Measurements from ENCODE around the gene LCN9.

Gene LCN9

DNA sequence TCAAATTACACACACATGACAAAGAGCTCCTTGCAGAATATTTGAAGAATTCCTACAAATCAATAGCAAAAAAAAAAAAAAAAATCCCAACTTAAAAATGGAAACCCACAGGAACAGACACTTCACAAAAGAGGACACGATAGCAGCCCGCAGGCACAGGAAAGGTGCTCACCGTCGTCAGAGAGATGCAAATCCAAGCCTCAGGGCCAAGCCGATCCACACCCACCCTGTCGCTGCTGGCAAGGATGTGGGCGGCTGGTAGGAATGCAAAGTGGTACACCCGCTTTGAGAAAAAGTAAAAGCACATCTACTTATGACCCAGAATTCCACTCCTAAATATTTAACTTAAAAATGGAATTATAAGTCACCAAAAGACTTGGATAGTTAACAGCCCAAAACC lies 10.8 kb downstream of the LCN9 start:
- no peak for DNase-seq

DNA sequence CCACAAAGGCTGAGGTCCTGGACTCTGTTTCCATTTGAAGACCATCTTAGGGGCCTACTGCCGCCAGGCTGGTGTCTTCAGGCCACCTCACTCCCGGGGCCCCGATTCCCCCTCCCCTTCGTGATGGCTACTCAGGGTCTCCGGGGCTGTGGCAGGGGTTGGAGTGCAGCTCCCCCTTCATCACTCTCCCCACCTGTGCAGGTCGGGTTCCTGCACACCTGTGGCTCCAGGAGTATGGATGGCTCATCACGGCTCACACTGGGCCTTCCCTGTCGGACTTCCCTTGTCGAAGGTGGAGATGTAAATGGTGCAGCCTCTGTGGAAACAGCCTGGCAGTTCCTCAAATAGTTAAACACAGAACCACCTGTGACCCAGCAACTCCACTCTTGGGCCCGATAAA lies 11.9 kb downstream of the LCN9 start:
- DNase-seq: no peak

DNA sequence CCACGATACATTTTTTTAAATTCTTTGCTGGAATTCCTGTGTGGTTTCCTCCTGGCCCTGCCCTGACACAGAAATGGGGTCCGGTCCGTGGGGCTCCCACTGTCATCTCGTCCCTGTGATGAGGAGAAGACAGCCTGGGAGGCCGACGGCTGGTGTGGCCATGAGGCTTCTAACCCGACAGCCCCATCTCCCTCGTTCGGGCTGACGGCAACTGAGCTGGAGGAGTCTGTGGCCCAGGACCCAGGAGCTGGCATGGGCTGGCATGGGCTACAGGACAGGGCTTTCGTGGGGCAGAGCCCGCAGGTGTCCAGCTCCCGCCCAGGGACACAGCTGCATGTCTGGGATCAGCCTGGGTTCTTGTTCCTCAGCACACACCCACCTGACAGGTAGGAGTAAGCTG lies 13.8 kb downstream of the LCN9 start:
- DNase-seq: no peak

DNA sequence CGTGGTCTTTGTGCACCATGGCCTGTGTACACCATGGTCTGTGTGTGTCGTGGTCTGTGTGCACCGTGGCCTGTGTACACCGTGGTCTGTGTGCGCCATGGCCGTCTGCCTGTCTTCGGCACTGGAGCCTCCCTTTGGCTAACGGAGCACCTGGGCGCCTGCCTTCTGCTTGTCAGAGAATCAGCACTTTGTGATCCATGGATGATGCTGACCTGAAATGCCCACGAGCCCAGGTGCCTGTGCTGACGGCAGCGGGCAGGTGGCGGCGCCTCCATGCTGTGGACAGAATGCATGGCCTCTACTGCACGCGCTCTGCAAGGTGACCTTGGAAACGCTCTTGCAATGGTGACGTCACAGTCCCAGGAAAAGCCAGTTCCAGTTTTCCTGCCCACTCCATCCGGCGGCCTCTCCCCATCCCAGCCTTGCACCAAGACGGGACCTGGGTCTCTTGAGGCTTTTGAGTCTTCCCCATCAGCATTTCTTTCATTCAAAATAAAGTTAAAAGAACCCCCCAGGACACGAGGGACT lies 14.6 kb downstream of the LCN9 start:
- no peak for DNase-seq

DNA sequence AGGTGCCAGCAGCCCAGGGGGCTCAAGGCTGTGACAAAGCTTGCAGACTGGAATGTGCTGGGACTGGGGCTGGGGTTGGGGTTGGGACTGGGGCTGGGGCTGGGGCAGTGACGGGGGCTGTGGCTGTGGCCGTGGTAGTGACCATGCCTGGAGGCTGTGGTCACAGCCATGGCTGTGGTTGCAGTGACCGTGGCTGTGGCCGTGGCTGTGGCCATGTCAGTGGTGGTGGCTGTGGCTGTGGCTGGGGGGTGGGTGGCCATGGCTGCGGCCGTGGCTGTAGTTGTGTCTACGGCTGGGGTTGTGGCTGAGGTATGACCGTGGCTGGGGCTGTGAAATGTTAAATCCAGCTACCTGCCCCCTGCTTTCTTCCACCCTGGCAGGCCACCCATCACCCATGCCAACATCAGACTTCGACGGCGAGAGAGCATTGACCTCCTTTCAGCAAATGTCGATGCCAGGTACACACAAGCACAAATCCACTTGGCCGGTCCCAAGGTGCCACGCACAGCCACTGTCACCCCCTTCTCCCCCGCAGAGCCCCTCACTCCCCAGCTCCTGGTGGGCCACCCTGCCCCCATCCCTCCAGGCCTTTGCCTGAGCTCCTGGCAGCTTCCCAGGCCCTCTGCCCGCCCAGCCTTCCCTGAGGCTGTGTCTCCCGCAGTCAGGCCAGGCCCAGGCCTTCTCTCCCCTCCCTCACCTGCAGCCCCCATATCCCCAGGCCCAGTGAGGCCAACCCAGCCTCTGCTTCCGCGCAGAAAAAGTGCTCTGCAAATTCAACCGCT lies 15.3 kb downstream of the LCN9 start:
- no peak for DNase-seq

DNA sequence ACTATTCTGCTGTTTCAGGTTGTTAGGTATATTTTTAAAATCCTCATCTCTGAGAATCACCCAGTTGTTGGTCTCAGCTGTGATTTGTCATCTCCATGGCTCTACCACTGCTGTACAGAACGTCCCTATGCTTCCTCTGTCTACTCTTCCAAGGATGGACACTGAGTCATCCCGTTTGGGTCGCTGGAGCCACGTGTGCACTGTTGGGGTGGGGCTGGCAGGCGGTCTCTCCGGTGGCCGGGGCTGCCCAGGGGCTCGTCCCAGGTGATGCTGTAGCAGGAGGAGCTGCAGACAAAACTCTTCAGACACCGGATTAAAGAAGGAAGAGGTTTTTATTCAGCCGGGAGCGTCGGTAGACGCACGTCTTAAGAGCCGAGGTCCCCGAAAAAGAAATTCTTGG lies 16.9 kb downstream of the LCN9 start:
- no peak for DNase-seq

DNA sequence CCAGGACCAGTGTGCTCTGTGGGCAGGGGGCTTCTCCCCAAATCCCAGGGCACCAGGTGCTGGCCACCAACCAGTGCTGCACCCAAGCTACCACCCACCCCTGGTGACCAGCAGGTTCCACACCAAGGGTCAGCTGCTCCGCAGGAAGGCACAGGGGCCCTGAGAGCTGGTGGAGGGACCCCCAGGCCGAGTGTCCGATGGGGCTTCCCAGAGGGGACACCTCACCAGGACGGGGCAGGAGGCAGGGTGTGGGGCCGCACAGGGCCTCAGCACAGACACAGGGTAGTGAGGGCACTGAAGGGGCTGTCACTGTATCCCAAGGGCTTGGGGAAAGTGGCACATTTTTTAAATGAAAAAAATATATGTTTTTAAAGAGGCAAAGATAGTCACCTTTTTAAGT lies 18.1 kb downstream of the LCN9 start:
- DNase-seq: no peak

DNA sequence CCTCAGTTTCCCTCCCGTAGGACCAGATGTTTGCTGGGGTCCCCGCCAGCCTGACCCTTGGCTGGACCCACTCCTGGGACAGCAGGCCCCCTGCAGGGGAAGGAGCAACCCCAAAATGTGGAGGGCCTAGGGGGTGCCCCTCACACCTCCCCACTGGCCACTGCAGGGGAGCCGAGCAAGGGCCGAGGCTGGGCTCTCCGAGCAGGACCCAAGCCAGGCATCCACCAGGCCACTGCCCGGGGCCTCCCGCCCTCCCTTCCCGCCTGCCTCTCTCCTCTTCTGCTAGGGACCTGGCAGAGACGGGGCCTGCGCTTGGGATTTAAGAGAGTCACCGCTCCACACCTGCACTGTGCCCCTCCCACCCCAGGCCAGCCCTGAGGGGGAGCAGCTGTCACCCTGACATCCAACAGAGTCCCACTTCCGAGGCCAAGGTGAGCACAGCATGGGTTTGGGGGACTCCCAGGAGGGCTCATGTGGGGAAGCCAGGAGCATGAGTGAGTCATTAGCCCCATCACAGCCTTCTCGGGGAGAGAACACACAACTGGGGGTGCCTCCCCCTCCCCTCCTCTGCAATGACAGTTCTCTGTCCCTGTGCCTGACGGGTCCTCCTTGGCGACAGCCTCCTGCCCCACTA lies 20.4 kb downstream of the LCN9 start:
- DNase-seq: no peak

DNA sequence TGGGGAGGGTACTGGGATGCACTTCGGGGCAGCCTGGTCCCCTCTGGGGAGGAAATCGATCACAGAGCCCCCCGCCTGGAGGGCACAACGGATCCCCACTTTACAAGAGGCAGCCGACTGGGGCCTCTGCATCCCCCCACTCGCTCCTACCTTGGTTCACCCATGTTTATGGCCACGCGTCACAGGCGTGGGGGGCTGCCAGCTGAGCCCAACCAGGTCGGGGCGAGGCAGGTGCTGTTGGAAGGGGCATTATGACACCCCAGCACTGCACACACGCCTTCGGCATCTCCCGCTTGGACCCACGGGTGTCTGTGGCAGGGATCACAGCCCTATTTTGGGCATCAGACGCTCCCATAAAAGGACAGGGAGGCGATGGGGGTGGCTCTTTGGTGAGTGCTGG lies 21.6 kb downstream of the LCN9 start:
- no peak for DNase-seq

DNA sequence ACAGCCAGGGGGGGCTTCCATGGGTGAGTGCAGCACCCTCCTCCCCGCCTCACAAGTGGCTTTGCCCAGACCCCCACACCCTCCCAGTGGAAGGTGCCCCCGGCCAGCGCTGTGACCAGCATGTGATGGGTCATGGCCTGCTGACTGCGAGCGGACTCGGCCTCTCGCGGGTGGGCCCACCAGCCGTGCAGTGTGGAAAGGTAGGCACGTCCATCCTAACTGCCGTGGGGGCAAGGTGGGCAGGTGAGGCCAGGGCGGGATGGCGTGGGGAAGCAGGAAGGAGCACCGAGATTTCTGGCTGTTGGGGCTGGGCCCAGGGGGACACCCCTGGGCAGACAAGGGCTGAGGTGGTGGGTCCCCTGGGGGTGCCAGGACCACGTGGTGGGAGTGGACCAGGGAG lies 24.1 kb downstream of the LCN9 start:
- no peak for DNase-seq

DNA sequence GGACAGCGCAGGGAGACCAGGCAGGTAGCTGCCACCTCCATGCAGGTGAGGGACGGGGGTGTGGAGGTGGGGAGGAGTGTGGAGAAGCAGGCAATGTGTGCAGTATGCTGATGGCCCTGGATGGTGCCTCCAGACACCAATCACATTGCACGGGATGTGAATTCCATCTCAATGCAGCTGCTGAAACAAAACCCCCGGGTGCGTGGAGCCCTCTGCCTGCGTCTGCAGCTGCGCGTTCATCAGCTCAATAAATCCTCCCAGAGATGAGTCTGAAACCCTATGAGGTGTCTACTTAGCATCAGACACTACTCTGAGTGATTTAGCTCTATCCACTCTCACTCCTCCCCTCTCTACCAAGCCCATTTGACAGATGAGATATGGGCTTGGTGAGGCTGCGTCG lies 25.9 kb downstream of the LCN9 start:
- no peak for DNase-seq

DNA sequence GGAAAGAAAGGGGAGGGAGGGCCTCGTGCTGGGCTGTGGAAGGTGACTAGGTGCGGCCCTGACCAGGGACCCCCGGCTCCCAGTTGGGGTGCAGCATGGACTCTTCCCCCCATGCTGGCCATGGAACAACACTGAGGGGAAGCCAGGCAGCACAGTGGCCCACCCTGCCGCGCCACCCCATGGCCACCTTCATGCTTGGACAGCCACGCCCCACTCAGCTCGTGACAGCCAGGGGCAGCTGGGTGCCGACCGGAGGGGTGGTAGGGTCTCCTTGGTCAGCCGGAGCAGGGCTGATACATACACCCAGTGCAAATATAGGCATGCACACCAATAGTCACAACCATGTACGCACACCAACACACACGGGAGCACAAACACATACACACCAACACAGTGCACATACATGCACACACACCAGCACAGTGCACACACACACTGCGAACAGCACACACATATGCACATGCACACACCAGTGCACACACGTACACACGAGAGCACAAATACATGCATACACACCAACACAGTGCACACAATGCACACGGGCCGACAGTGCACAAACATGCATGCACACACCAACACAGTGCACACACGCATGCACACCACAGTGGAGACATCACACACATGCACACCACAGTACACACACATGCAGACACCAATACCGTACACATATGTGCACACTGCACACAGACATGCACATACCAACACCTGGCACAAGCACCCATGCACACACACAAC lies 27.9 kb downstream of the LCN9 start:
- DNase-seq: no peak

DNA sequence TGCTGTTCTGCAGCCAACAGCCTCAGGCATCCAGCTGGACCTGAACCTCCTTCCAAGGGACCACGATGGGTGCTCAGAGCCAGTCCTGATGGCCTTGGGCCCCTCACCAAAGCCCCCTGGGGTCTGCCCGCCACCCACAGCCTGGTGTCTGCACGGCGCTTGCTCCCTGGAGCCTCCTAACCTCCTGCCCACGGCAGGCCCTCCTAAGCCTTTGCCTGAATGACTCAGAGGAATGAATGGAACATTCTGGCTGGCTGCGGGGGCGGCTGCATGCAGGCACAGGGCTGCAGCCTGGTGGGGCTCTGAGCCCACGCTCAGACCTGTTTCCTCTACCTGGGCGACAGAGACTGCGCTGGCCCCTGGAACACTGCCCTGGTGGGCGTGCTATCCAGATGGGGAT lies 29.3 kb downstream of the LCN9 start:
- DNase-seq: no peak

DNA sequence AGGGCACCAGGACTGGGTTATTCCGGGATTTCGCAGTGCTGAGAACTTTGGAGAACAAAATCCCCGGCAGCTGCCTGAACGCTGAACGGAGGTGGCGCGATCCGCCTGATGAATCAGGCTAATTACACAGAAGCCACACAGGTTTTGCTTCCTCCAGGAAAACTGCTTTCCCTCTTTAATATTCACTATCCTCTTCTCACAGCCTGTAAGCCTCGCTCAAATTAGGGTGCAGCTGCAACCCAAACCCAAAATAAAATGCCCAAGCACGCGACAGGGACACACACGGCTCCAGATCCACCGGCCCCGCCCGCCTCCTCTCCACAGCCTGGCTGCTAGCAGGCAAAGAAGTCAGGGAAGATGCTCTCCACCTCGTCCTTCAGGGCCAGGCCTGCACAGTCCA lies 30.2 kb downstream of the LCN9 start:
- no peak for DNase-seq

DNA sequence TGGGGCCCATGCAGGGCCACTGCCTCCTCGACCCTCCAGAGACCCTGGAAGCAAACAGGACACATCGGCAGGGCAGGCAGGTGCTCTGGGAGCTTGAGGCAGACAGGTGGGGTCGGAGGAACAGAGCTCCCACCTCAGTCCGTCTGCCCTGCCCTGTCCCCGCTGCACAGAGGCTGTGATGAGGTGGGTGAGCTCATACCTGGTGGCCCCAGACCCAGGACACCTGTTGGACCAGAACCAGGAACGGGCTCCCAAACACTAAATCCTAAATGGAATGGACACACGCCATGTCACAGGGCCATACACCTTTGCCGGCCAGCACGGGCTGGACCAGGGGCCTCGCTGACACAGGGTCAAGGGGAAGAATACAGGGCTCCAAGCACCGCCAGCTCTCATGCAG lies 30.7 kb downstream of the LCN9 start:
- no peak for DNase-seq

DNA sequence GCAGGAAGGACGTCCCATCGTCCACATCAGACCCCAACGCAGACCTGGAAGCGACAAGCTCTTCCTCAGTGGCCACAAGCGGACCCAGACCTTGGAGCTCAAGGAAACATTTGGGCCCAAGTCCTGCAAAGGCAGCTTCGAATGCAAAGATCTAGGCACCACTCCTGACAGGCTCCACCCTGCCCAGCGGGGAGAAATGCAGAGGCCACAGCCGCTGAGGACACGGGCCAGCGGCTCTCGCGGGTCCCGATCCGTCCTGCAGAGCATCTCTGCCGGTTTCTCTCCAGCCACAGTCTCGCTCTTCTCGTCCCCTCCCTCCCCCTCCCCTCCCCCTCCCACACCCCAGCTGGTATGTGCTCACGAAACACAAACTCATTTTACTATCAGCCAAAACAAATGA lies 31.3 kb downstream of the LCN9 start:
- no peak for DNase-seq

DNA sequence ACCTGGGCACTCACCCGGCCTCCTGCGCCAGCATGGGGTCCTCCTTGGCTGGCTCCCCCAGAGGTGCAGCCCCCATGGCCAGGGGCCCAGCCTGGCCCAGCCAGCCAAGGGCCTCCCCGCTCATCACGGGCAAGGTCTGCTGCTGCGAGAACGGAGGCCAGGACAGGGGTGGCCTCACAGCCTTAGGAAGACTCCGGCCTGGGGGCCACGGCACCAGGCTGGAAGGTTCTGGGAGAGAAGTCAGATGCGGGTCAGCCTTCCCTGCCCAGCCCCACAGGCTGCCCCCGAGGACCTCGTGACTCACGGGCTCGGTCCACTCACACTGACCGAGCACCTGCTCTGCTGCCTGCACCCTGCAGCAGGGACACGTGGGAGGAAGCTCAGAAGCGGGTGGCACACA lies 31.9 kb downstream of the LCN9 start:
- no peak for DNase-seq

DNA sequence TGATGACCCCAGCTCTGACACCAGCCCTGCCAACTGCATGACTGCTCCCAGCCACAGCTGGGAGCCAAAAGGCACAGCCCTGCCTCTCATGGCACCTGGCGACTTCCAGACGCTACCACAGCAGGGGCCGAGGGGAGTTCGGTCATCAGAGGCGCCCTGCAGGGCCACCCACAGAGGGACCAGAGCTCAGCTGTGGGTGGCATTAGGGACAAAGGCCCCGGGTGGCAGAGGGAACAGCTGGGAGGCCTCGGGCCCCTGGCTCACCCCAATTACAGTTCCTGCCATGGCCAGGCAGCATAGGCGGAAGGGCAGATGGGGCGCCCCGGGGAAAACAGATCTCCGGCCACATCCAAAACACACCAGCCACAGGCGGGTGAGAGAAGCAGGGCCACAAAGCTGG lies 32.5 kb downstream of the LCN9 start:
- no peak for DNase-seq

DNA sequence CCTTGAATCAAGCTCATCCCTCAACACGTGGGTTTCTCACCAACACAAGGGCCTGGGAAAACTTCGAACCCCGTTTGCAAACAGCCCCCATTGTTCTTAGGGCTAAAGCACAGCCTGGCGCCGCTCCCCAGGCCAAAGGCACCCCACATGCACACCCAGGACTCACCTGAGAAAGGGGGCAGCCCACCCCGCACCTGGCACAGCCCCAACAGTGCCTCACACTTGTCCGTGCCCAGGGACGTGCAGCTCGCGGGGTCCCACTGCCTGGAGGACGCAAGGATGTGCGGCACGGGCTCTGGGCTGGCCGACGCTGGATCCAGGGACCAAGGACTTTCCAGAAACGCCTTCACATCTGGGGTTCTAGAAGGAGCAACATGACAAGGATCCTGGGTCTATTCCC lies 33.3 kb downstream of the LCN9 start:
- no peak for DNase-seq

DNA sequence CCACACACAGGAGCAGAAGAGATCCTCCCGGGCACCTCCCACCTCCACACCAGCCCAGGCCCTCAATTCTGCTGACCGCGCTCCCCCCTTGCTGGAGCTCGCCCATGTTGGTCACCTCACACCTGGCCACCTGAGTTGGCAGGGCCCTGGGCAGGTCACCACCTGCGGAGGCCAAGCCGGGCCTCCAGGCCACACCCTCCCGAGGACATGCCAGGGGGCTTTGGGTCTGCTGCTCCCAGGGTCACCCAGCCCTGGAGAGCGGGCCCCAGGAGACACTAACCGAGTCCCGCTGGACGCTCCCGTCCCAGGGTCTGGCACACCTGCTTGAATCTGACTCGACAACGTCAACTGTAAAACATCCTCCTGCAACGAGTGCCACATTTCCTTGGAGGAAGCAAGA lies 34.1 kb downstream of the LCN9 start:
- no peak for DNase-seq

DNA sequence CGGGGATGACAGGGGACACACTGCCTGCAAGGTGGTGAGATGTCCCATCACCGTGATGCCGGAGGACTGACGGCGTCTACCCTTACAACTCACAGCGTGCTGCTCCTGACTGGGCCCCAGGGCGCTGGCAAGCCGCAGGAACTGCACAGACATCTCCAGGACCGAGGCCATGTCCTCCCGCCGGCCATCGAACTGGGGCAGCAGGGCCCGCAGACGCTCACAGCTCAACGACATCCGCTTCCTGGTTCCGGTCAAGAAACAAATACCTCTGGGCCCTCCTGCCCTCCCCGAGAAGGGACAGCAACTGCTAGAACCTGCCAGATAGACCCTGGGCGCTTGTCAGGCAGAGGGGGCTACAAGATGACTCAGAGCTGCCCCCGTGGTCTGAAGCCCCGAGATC lies 35.1 kb downstream of the LCN9 start:
- DNase-seq: no peak

DNA sequence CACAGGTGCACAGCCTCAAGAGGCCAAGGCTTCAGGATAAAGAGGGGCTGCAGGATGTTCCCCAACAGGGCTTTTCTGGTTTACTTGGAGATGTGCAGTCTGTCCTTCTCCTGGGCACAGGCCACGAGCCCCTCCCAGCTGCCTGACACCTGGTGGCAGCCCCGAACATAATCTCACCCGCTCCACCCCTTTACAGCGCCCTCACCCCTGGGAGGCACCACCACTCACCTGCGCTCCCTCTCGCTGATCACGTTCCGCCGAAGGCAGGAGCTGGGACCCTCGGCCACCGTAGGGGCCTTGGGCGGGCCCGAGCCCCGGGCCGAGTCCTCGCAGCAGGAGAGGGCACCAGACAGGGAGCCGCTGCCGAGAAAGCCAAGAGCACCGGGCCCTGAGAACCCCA lies 35.7 kb downstream of the LCN9 start:
- DNase-seq: no peak

DNA sequence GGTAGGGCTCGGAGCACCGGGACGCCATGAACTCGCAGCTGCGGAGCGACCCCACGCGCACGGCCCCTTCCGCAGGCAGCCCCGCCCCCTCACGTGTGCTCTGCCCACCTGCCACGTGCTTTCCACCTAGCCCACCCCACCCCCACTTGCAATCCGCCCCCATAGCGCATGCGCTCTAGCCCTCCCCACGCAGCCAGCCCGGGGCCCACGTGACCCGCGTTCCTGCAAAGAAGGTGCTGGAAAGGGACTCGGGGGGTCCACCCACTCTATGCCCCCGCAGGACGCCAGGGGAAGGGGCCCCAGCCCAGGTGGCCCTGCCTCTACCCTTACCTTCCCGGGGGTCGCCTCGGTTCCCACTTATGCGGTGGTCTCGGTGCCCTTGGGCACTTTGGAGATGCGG lies 36.3 kb downstream of the LCN9 start, which contains the start of gene SOHLH1:
Gene SOHLH1, minus strand, starts transcription at position 42 of the 400 bp plus-strand sequence. Its CDS starts 14 bp downstream, at position 28.
- DNase-seq: no peak

DNA sequence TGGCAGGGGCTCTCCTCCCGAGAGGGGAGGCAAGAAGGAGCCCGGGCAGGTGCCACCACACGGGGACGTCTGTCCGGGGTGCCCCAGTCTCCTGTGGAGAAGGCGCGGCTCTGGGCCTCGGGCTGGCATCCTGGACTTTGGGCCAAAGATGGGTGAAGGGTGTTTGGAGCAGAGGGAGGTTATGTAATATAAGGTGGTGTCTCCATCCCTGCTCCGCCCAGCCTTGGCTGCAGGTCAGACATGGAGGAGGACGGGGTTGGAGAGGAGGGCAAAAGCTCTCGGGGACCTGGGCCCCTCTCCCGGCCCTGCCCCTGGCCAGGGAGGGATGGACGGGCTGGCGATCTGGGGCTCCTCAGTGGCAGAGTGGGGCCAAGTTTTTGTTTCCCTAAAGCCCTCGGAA lies 37.4 kb downstream of the LCN9 start:
- DNase-seq: no peak
